SW 1271 (cell line): ENCODE data around the gene CAMKK2.
A peak's percentile ranks its signal among the peaks of the same experiment; 100 is the strongest.

Source experiments
- DNase-seq, 2 experiments: peaks; one replicate each; lab custom pipeline; 2025; lab: John Stamatoyannopoulos, UW

The CAMKK2 gene

DNA sequence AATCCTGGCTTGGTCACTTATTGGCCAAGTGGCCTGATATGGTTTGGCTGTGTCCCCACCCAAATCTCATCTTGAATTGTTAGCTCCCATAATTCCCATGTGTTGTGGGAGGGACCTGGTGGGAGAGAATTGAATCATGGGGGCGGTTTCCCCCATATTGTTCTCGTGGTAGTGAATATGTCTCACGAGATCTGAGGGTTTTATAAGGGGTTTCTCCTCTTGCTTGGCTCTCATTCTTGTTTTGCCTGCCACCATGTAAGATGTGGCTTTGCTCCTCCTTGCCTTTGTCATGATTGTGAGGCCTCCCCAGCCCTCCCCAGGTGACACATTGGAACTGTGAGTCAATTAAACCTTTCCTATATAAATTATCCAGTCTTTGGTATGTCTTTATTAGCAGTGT, 105.4 kb downstream of the CAMKK2 start:
- DNase-seq, result no peak

DNA sequence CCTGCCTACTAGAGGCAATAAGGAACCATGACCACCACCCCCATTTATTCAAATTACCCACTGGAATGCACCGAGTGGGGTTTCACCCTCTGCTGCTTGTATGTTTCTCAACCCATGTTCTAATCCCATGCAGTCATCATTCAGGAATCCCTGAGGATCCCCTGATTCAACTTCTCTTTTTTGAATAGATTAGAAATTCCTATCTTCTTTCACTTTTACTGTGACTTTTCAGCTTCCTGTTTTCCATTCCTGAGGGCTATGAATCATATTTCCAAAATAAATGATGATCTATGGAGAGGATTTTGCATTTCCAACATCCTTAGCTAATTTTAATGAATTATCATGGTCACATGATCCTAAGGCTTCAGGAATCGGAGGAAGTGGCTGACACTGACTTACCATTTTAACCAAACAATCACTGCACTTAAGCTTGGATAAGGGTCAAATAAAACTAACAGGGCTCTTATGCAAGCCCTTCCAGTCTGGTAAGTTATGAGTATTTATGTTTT, 105.9 kb downstream of the CAMKK2 start:
- DNase-seq, result peak; percentile 55 to 64

- DNase-seq, result no peak
These were observed 106.8 kb downstream of the CAMKK2 start for GRCh38 chr12:121189619-121190155.

- no peak for DNase-seq
These were observed 107.4 kb downstream of the CAMKK2 start for GRCh38 chr12:121189131-121189530.

GRCh38 chr12:121188227-121188626, 108.3 kb downstream of the CAMKK2 start:
- DNase-seq, result no peak
